Lower lobe of right lung (tissue), 2 donors: Measurements from ENCODE around the gene HYOU1. TPM values are rescaled to one million over a fixed set of nuclear protein-coding genes. Genes with fewer than 3 reads are reported as not detected.
A peak's percentile ranks its signal among the peaks of the same experiment; 100 is the strongest.
"Not testable (repeated sequence)": the region's sequence is repeated elsewhere in the genome, so short reads cannot be mapped to it uniquely, and the experiment has no call there.

Experiments used
- ATAC-seq, 2 donors: fragments of 200-7000 bp; cut with Tn5 transposase; one replicate each; pipeline ENCODE4 v1.9.1; 2020 to 2022; ENCODE audit warnings: mild to moderate bottlenecking in 2 of 2, moderate library complexity in 2 of 2
- DNase-seq: peaks from one replicate; pipeline ENCODE4 v3.0.0-alpha.2; 2020
- H3K27ac ChIP-seq: fragments of 200-600 bp; one replicate; pipeline ENCODE4 v1.8.0; 2022
- H3K27me3 ChIP-seq: fragments of 200-600 bp; one replicate; pipeline ENCODE4 v1.8.0; 2022; ENCODE audit warnings: low read depth
- H3K36me3 ChIP-seq: fragments of 200-600 bp; one replicate; pipeline ENCODE4 v1.8.0; 2022; ENCODE audit warnings: mild to moderate bottlenecking
- H3K4me1 ChIP-seq: fragments of 200-600 bp; one replicate; pipeline ENCODE4 v1.8.0; 2022
- H3K4me3 ChIP-seq: fragments of 200-600 bp; one replicate; pipeline ENCODE4 v1.8.0; 2022; ENCODE audit warnings: mild to moderate bottlenecking
- H3K9me3 ChIP-seq: fragments of 200-600 bp; one replicate; pipeline ENCODE4 v1.8.0; 2022
- intact Hi-C: fragments of 100-400 bp; cut with DNase I; formaldehyde crosslinking; loops from one replicate; pipeline ENCODE4 v1.11.0; 2022
- long read RNA-seq: library from polyadenylated mRNA; unstranded; transcript quantifications from one replicate; pipeline ENCODE4 v2.0.0, GENCODE V29; 2021
- total RNA-seq: library from RNA; stranded (reverse); fragmentation: NEBNext Ultra II Directional; extraction: Animal tissue kit (Norgen Biotek cat#: 25700); gene quantifications from one replicate; pipeline ENCODE4 v1.2.1, GENCODE V29; 2021
- TF ChIP-seq, protein P1 (sequence below): fragments of 200-600 bp; IDR thresholded peaks from one replicate; pipeline ENCODE4 v1.8.0; 2022; ENCODE audit warnings: antibody characterized with exemption, mild to moderate bottlenecking
- donor health status: DM: no; HTN: yes; CAD: no; lungs with severe emphysema.

Gene HYOU1, protein sequence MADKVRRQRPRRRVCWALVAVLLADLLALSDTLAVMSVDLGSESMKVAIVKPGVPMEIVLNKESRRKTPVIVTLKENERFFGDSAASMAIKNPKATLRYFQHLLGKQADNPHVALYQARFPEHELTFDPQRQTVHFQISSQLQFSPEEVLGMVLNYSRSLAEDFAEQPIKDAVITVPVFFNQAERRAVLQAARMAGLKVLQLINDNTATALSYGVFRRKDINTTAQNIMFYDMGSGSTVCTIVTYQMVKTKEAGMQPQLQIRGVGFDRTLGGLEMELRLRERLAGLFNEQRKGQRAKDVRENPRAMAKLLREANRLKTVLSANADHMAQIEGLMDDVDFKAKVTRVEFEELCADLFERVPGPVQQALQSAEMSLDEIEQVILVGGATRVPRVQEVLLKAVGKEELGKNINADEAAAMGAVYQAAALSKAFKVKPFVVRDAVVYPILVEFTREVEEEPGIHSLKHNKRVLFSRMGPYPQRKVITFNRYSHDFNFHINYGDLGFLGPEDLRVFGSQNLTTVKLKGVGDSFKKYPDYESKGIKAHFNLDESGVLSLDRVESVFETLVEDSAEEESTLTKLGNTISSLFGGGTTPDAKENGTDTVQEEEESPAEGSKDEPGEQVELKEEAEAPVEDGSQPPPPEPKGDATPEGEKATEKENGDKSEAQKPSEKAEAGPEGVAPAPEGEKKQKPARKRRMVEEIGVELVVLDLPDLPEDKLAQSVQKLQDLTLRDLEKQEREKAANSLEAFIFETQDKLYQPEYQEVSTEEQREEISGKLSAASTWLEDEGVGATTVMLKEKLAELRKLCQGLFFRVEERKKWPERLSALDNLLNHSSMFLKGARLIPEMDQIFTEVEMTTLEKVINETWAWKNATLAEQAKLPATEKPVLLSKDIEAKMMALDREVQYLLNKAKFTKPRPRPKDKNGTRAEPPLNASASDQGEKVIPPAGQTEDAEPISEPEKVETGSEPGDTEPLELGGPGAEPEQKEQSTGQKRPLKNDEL
- total RNA-seq = 115 TPM
- long read RNA-seq, full-length matches to known transcripts = 12 of 81 reads
- long read RNA-seq, partial matches to known transcripts = 31 of 81 reads
- long read RNA-seq, other reads (novel, unspliced or antisense) = 38 of 81 reads

DNA sequence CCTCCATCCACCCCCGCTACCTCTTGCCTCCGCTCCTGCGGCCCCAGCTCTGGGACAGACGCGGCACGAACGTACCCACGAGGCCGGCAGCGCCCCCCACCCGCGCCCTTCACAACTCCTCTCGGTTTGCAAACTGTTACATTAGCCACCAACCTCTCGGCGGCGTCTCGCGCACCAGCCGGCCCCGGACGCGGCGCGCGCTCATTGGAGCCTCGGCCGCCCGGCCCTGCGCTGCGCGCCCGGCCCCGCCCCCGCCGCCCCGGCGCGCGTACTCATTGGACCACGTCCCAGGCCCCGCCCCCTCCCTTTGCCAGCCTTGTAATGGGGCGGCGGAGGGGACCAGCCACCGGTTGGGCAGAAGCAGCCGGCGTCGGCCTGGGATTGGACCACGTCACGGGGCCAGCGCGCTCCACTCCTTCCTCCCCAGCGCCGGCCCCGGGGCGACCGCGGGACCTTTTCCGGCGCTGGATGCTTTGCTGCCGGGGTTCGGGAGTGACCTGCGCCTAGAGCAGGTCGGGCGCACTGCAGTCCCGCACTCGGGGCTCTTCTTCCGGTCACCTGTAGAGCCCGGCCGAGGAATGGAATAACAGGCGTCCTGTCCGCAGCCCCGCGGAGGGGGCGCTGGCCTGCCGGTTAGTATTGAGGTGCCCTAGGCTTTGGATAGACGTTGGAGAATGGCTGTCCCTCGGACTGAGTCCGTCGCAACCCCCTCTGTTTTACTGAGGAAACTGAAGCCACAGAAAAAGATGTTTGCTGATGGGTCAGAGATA is at the start of gene HYOU1:
TSS of gene HYOU1 (minus strand) at position 206 of the 770 bp plus-strand sequence. CDS start 1,045 bp downstream, outside the sequence.
- Histone ChIP-seq H3K27ac (peak within 1 kb of the TSS; percentile 90), H3K36me3 (peaks cover 41% of the 10 kb centered on the region), H3K4me1 (peaks cover 25% of the 10 kb centered on the region), H3K9me3 (no peaks in the 10 kb centered on the region), H3K4me3 (peak within 1 kb of the TSS; percentile 94), H3K27me3 (no peaks in the 10 kb centered on the region)
- ATAC-seq (peak; percentile 99), DNase-seq (peak; percentile 99)
- intact Hi-C loops = no loop called here
- TF ChIP-seq, protein P1, sequence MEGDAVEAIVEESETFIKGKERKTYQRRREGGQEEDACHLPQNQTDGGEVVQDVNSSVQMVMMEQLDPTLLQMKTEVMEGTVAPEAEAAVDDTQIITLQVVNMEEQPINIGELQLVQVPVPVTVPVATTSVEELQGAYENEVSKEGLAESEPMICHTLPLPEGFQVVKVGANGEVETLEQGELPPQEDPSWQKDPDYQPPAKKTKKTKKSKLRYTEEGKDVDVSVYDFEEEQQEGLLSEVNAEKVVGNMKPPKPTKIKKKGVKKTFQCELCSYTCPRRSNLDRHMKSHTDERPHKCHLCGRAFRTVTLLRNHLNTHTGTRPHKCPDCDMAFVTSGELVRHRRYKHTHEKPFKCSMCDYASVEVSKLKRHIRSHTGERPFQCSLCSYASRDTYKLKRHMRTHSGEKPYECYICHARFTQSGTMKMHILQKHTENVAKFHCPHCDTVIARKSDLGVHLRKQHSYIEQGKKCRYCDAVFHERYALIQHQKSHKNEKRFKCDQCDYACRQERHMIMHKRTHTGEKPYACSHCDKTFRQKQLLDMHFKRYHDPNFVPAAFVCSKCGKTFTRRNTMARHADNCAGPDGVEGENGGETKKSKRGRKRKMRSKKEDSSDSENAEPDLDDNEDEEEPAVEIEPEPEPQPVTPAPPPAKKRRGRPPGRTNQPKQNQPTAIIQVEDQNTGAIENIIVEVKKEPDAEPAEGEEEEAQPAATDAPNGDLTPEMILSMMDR = peak; percentile 28

DNA sequence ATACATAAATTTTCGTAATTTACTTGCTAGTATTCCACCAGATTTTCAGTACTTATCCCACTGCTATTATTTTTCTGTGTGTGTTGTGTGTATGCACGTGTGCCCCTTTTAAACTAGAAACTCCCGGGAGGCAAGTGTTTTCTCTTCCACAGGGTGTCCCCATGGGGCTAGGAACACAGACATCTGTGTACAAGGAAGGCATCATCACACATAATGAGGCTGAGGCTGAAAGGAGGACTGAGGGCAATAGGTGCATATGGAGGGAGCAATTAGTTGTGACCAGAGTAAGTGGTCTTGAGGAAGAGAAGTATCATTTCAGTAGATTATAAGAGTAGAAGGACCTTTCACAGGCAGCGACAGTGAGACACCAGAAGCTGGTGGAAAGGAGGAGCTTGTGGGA is 46.8 kb upstream of the HYOU1 start:
- intact Hi-C loops = no loop called here
- H3K36me3 ChIP-seq = peaks cover 1% of the 10 kb centered on the region
- TF ChIP-seq, protein P1 = no peak
- no peaks in the 10 kb centered on the region for H3K9me3 ChIP-seq
- H3K4me1 ChIP-seq = peaks cover 45% of the 10 kb centered on the region
- no peak for DNase-seq
- no peak for ATAC-seq
- H3K27ac ChIP-seq = peak overlapping the region; percentile 96
- H3K4me3 ChIP-seq = peak overlapping the region; percentile 95
- no peaks in the 10 kb centered on the region for H3K27me3 ChIP-seq

DNA sequence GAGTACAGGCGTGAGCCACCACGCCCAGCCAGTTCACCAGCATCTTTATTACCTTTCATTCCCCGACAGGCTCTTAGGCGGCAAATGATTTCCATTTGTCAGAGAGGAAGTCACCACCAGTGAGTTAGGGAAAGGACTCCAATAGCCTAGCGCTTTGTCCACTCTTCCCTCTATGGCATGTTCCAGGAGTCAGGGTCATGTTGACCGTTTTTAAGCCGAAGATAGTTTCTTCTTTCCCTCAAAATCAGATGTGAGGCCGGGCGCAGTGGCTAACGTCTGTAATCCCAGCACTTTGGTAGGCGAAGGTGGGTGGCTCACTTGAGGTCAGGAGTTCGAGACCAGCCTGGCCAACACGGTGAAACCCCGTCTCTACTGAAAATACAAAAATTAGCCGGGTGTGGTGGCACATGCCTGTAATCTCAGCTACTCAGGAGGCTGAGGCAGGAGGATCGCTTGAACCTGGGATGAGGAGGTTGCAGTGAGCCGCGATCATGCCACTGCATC is 46.2 kb upstream of the HYOU1 start:
- Histone ChIP-seq H3K4me3 (peak overlapping the region; percentile 95), H3K4me1 (peaks cover 39% of the 10 kb centered on the region), H3K27ac (peak overlapping the region; percentile 96)
- H3K27me3 ChIP-seq, H3K9me3 ChIP-seq, DNase-seq, H3K36me3 ChIP-seq, intact Hi-C loops, ATAC-seq: not testable (repeated sequence)

DNA sequence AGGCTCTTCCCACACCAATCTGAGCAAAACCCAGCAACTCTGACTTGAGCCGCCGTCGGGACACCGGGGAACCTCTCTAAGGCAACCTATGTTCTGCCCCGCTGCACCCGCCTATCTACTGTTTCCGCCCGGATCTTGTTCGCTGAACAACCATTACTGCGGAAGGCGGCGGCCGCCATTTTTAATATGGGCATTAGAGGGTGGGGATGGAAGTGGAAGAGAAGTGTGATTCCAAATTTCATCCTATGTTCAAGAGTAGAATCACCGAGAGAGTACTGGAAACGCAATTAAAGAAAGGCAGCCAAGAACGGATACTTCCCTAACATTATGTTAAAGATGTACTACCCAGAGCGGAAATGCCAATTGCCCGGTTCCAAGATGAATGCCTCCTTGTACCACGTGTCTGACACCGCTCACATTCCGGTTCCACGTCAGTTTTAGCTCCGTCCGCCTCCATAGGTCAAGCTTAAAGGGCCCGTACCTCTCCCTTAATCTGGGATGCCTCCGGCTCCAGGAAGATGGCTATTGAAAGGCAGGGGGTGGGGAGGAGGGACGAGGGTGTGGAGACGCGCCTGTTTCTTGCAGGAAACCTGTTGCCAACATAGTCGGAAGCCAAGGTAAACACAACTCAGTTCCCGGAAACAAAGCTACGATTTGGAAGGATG is 44.9 kb upstream of the HYOU1 start, which contains the start of gene DPAGT1:
TSS of gene DPAGT1 (minus strand) at position 95 of the 665 bp plus-strand sequence. CDS start 198 bp downstream, outside the sequence.
- ATAC-seq = peak; percentile 94 to 97
- no peaks in the 10 kb centered on the region for H3K27me3 ChIP-seq
- H3K9me3 ChIP-seq = no peaks in the 10 kb centered on the region
- H3K36me3 ChIP-seq = peaks cover 19% of the 10 kb centered on the region
- intact Hi-C loops = no loop called here
- H3K4me3 ChIP-seq = peak within 1 kb of the TSS; percentile 95
- H3K27ac ChIP-seq = peak within 1 kb of the TSS; percentile 96
- peak; percentile 90 for DNase-seq
- TF ChIP-seq, protein P1 = no peak
- H3K4me1 ChIP-seq = peaks cover 38% of the 10 kb centered on the region
